Liver (tissue), 9 donors: Measurements from ENCODE around the gene ASIC1. TPM values are rescaled to one million over a fixed set of nuclear protein-coding genes. Genes with fewer than 3 reads are reported as not detected.
A peak's percentile ranks its signal among the peaks of the same experiment; 100 is the strongest.

Experiments used
- DNase-seq: peaks from one replicate; pipeline ENCODE4 v3.0.0-alpha.2; 2017; ENCODE audit warnings: low spot score
- H3K27ac ChIP-seq, 2 donors: one replicate each; pipeline ENCODE4 v1.7.0; 2013; ENCODE audit warnings: inconsistent platforms in 2 of 2, low read length in 2 of 2, control low read depth in 1 of 2, low read depth in 1 of 2, mild to moderate bottlenecking in 1 of 2
- H3K27me3 ChIP-seq, 4 donors: one replicate each; pipeline versions ENCODE4 v1.6.1 to v1.7.0; 2013; ENCODE audit warnings: low read length in 3 of 4, inconsistent platforms in 1 of 4, mild to moderate bottlenecking in 1 of 4, moderate library complexity in 1 of 4; ENCODE audit not compliant: control insufficient read depth in 4 of 4, insufficient read depth in 4 of 4
- H3K36me3 ChIP-seq, 4 donors: one replicate each; pipeline versions ENCODE4 v1.6.1 to v1.7.0; 2013; ENCODE audit warnings: low read length in 3 of 4, mild to moderate bottlenecking in 3 of 4, low read depth in 1 of 4, moderate library complexity in 1 of 4; ENCODE audit not compliant: control insufficient read depth in 4 of 4, insufficient read depth in 3 of 4
- H3K4me1 ChIP-seq, 4 donors: one replicate each; pipeline versions ENCODE4 v1.6.1 to v1.7.0; 2013; ENCODE audit warnings: low read length in 3 of 4, mild to moderate bottlenecking in 3 of 4, moderate library complexity in 1 of 4; ENCODE audit not compliant: control insufficient read depth in 4 of 4, insufficient read depth in 4 of 4
- H3K4me3 ChIP-seq, 3 donors: one replicate each; pipeline versions ENCODE4 v1.6.1 to v1.7.0; 2013; ENCODE audit warnings: low read length in 3 of 3, control low read depth in 1 of 3, low read depth in 1 of 3, mild to moderate bottlenecking in 1 of 3
- H3K9ac ChIP-seq, 2 donors: one replicate each; pipeline ENCODE4 v1.7.0; 2013; ENCODE audit warnings: low read length in 2 of 2, mild to moderate bottlenecking in 2 of 2, moderate library complexity in 2 of 2, control low read depth in 1 of 2, low read depth in 1 of 2
- H3K9me3 ChIP-seq, 4 donors: one replicate each; pipeline versions ENCODE4 v1.6.1 to v1.7.0; 2013; ENCODE audit warnings: low read length in 3 of 4; ENCODE audit not compliant: control insufficient read depth in 4 of 4
- EGR1 ChIP-seq, 2 donors: IDR thresholded peaks; 2 replicates each; pipeline ENCODE4 v1.6.1; 2016 to 2018; ENCODE audit warnings: antibody characterized with exemption in 2 of 2, low read depth in 2 of 2
- FOXA1 ChIP-seq: IDR thresholded peaks from 2 replicates; pipeline ENCODE4 v1.6.1; 2016; ENCODE audit warnings: antibody characterized with exemption
- GABPA ChIP-seq, 2 donors: IDR thresholded peaks in 1 of 2; conservative IDR thresholded peaks in 1 of 2; 2 replicates each; pipeline ENCODE4 v1.6.1; 2016; ENCODE audit warnings: antibody characterized with exemption in 2 of 2, mild to moderate bottlenecking in 1 of 2, moderate library complexity in 1 of 2
- HNF4A ChIP-seq, 2 donors: conservative IDR thresholded peaks; 2 replicates each; pipeline ENCODE4 v1.6.1; 2016; ENCODE audit warnings: antibody characterized with exemption in 2 of 2, mild to moderate bottlenecking in 2 of 2
- HNF4G ChIP-seq: IDR thresholded peaks from 2 replicates; pipeline ENCODE4 v1.6.1; 2016; ENCODE audit warnings: antibody characterized with exemption
- JUND ChIP-seq, 2 donors: IDR thresholded peaks; 2 replicates each; pipeline ENCODE4 v1.6.1; 2016; ENCODE audit warnings: antibody characterized with exemption in 2 of 2
- NR2F2 ChIP-seq: IDR thresholded peaks from 2 replicates; pipeline ENCODE4 v1.6.1; 2016; ENCODE audit warnings: antibody characterized with exemption
- RAD21 ChIP-seq, 2 donors: IDR thresholded peaks; 2 replicates each; pipeline ENCODE4 v1.6.1; 2016; ENCODE audit warnings: antibody characterized with exemption in 2 of 2, mild to moderate bottlenecking in 2 of 2
- RXRA ChIP-seq, 2 donors: IDR thresholded peaks; 2 replicates each; pipeline ENCODE4 v1.6.1; 2017 to 2018; ENCODE audit warnings: antibody characterized with exemption in 2 of 2, mild to moderate bottlenecking in 1 of 2
- SP1 ChIP-seq: IDR thresholded peaks from 2 replicates; pipeline ENCODE4 v1.6.1; 2018; ENCODE audit warnings: antibody characterized with exemption, mild to moderate bottlenecking
- TAF1 ChIP-seq: conservative IDR thresholded peaks from 2 replicates; pipeline ENCODE4 v1.6.1; 2016; ENCODE audit warnings: antibody characterized with exemption, mild to moderate bottlenecking
- YY1 ChIP-seq: IDR thresholded peaks from 2 replicates; pipeline ENCODE4 v1.6.1; 2016; ENCODE audit warnings: antibody characterized with exemption, mild to moderate bottlenecking
- WGBS: extraction: QIAGEN DNeasy Blood & Tissue Kit; methylation state at CpG from one replicate; pipeline ENCODE4 v1.1.7; 2013; 5-methylcytosine and 5-hydroxymethylcytosine counted together
- polyA plus RNA-seq, 2 donors: library from polyadenylated mRNA; stranded (reverse) in 1 of 2; unstranded in 1 of 2; fragments of 200-250 nt in 1 of 2; fragments of >200 nt in 1 of 2; fragmentation: Nextera tagmentation in 1 of 2; extraction: Ambion mirVana in 1 of 2; gene quantifications; one replicate each; pipeline versions ENCODE4 v1.2.1 to v1.2.3, GENCODE V29; 2013 to 2015
- total RNA-seq, 2 donors: library from RNA; depleted of rRNA; stranded (reverse); fragments of >200 nt; gene quantifications; one replicate each; pipeline ENCODE4 v1.2.3, GENCODE V29; 2014
- TF ChIP-seq, protein P1 (sequence below): fragments of 150-350 bp; IDR thresholded peaks from 2 replicates; pipeline ENCODE4 v1.5.1; 2017; ENCODE audit warnings: improper control_type of control experiment, low read depth, low read length; ENCODE audit not compliant: missing input control
- TF ChIP-seq, protein P2 (sequence below): IDR thresholded peaks from 2 replicates; pipeline ENCODE4 v1.6.1; 2016; ENCODE audit warnings: antibody characterized with exemption
- TF ChIP-seq, protein P3 (sequence below): IDR thresholded peaks from 2 replicates; pipeline ENCODE4 v1.6.1; 2016; ENCODE audit warnings: antibody characterized with exemption
- TF ChIP-seq, protein P4 (sequence below): IDR thresholded peaks from 2 replicates; pipeline ENCODE4 v1.6.1; 2016; ENCODE audit warnings: antibody characterized with exemption
- TF ChIP-seq, protein P5 (sequence below): IDR thresholded peaks from 2 replicates; pipeline ENCODE4 v1.6.1; 2016; ENCODE audit warnings: antibody characterized with exemption, mild to moderate bottlenecking
- donor health status: healthy.
- donor health status: healthy.
- donor health status: healthy.
- donor health status: healthy.
- donor health status: healthy.

The ASIC1 gene
- total and polyA plus RNA-seq, 4 donors = 0.05 to 0.08 (median 0.06) TPM; not detected in 1

DNA sequence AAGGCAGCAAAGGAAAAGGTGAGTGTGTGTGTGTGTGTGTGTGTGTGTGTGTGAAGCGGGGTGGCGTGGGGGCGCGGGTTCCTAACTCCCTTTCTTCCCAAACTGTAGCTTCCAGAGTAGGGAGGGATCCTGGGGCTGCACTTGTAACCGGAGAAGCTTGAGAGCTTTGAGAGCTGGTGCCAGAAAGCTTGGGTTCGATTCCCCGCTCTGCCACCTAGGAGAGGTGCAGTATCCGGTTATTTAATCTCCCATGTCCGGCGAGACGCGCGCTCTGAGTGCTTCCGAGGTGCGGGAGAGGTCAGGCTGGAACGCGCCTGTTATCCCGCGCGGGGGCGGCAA lies 24.9 kb upstream of the ASIC1 start (continued):
- TF ChIP-seq, protein P1, sequence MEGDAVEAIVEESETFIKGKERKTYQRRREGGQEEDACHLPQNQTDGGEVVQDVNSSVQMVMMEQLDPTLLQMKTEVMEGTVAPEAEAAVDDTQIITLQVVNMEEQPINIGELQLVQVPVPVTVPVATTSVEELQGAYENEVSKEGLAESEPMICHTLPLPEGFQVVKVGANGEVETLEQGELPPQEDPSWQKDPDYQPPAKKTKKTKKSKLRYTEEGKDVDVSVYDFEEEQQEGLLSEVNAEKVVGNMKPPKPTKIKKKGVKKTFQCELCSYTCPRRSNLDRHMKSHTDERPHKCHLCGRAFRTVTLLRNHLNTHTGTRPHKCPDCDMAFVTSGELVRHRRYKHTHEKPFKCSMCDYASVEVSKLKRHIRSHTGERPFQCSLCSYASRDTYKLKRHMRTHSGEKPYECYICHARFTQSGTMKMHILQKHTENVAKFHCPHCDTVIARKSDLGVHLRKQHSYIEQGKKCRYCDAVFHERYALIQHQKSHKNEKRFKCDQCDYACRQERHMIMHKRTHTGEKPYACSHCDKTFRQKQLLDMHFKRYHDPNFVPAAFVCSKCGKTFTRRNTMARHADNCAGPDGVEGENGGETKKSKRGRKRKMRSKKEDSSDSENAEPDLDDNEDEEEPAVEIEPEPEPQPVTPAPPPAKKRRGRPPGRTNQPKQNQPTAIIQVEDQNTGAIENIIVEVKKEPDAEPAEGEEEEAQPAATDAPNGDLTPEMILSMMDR = no peak
- TF ChIP-seq, protein P2, sequence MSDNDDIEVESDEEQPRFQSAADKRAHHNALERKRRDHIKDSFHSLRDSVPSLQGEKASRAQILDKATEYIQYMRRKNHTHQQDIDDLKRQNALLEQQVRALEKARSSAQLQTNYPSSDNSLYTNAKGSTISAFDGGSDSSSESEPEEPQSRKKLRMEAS = no peak
- TF ChIP-seq NR2F2 (no peak), EGR1 (IDR thresholded peaks at IDR 0.05; ENCODE audit: low read depth in 2 of 2) (no peak), YY1 (no peak)

DNA sequence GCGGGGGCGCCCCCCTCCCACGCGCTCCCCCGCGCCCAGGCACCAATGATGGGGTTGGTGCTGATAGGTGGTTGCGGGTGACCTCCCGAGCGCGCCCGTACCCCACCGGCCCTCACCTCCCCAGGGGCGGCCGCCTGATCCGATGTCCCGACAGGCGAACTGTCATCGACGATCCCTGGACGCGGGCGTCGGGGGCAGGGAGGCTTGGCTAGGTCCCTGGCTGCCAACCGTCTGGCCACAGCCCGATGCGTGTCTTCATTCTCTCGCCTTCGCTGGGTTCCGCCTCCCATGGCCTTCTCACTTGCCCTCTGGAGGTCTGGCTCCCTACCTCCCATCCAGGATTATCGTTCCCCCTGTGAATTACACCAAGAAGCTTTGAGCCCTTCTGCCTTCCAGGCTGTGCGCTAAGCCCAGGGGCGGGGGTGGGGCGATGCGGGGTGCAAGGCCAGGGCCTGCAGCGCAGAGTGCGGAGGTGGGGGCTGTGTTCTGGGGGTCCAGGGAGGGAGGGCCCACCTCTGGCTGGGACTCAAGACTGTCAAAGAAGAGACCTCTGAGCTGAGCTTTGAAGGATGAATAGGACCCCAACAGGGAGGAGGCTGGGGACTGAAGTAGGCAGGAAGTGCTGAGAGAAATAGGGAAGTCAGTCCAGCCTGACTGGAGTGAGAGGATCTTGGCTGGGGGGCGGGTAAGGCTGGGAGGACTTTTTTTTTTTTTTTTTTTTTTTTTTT lies 24.4 kb upstream of the ASIC1 start:
- no peak for TF ChIP-seq HNF4G
- TF ChIP-seq SP1 = no peak
- TF ChIP-seq, protein P2 = no peak
- TF ChIP-seq, protein P3, sequence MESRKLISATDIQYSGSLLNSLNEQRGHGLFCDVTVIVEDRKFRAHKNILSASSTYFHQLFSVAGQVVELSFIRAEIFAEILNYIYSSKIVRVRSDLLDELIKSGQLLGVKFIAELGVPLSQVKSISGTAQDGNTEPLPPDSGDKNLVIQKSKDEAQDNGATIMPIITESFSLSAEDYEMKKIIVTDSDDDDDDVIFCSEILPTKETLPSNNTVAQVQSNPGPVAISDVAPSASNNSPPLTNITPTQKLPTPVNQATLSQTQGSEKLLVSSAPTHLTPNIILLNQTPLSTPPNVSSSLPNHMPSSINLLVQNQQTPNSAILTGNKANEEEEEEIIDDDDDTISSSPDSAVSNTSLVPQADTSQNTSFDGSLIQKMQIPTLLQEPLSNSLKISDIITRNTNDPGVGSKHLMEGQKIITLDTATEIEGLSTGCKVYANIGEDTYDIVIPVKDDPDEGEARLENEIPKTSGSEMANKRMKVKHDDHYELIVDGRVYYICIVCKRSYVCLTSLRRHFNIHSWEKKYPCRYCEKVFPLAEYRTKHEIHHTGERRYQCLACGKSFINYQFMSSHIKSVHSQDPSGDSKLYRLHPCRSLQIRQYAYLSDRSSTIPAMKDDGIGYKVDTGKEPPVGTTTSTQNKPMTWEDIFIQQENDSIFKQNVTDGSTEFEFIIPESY = no peak
- no peak for TF ChIP-seq GABPA (IDR thresholded peaks at IDR 0.05 in 1 of 2, conservative IDR thresholded peaks at IDR 0.05 in 1 of 2)
- no peak for TF ChIP-seq FOXA1
- TF ChIP-seq RXRA (IDR thresholded peaks at IDR 0.05) = no peak
- H3K9me3 ChIP-seq = no peaks in the 10 kb centered on the region

DNA sequence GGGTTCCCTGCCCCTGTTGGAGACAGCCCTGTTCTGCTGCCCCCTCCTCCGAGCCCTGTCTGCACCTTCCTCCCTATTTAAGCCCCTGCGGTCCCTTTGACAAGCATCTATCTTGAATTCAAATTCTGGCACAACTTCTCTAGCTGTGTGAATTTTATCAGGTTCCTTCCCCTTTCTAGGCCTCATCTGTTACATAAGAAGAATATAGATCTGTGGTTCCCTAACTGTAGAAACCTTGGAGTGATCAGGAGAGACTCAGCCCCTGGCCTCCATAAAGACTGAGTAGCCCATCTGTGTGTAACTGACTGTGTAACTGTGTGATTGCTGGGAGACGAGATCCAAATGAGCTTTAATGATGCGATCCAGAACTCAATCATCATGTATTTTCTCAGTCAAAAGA lies 19.1 kb upstream of the ASIC1 start:
- H3K36me3 ChIP-seq = no peaks in the 10 kb centered on the region
- no peak overlapping the region for H3K27ac ChIP-seq
- no peak overlapping the region for H3K9ac ChIP-seq
- H3K4me3 ChIP-seq = no peak overlapping the region
- H3K27me3 ChIP-seq = no peaks in the 10 kb centered on the region
- DNase-seq = no peak
- no peak for TF ChIP-seq JUND (IDR thresholded peaks at IDR 0.05)
- no peak for TF ChIP-seq TAF1
- TF ChIP-seq, protein P4, sequence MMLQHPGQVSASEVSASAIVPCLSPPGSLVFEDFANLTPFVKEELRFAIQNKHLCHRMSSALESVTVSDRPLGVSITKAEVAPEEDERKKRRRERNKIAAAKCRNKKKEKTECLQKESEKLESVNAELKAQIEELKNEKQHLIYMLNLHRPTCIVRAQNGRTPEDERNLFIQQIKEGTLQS = no peak
- no peak for TF ChIP-seq GABPA (IDR thresholded peaks at IDR 0.05 in 1 of 2, conservative IDR thresholded peaks at IDR 0.05 in 1 of 2)
- TF ChIP-seq RXRA (IDR thresholded peaks at IDR 0.05) = no peak
- TF ChIP-seq EGR1 (IDR thresholded peaks at IDR 0.05; ENCODE audit: low read depth in 2 of 2) = no peak
- TF ChIP-seq, protein P5, sequence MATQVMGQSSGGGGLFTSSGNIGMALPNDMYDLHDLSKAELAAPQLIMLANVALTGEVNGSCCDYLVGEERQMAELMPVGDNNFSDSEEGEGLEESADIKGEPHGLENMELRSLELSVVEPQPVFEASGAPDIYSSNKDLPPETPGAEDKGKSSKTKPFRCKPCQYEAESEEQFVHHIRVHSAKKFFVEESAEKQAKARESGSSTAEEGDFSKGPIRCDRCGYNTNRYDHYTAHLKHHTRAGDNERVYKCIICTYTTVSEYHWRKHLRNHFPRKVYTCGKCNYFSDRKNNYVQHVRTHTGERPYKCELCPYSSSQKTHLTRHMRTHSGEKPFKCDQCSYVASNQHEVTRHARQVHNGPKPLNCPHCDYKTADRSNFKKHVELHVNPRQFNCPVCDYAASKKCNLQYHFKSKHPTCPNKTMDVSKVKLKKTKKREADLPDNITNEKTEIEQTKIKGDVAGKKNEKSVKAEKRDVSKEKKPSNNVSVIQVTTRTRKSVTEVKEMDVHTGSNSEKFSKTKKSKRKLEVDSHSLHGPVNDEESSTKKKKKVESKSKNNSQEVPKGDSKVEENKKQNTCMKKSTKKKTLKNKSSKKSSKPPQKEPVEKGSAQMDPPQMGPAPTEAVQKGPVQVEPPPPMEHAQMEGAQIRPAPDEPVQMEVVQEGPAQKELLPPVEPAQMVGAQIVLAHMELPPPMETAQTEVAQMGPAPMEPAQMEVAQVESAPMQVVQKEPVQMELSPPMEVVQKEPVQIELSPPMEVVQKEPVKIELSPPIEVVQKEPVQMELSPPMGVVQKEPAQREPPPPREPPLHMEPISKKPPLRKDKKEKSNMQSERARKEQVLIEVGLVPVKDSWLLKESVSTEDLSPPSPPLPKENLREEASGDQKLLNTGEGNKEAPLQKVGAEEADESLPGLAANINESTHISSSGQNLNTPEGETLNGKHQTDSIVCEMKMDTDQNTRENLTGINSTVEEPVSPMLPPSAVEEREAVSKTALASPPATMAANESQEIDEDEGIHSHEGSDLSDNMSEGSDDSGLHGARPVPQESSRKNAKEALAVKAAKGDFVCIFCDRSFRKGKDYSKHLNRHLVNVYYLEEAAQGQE = no peak
- TF ChIP-seq HNF4A (conservative IDR thresholded peaks at IDR 0.05) = no peak
- TF ChIP-seq RAD21 (IDR thresholded peaks at IDR 0.05) = no peak
- TF ChIP-seq FOXA1 = no peak
- TF ChIP-seq SP1 = no peak
- TF ChIP-seq YY1 = no peak
- TF ChIP-seq, protein P2 = no peak
- 87% methylated on average over 4 of the region's 4 CpGs for WGBS
- no peaks in the 10 kb centered on the region for H3K9me3 ChIP-seq
- H3K4me1 ChIP-seq = no peaks in the 10 kb centered on the region

More for the DNA sequence above, 24.4 kb upstream of the ASIC1 start:
- Histone ChIP-seq H3K36me3 (no peaks in the 10 kb centered on the region), H3K4me1 (no peaks in the 10 kb centered on the region), H3K9ac (no peak overlapping the region), H3K4me3 (peak overlapping the region in 1 of 3 donors; percentile 9), H3K27me3 (peaks cover 0 to 2% (median 0%) of the 10 kb centered on the region in 4 donors), H3K27ac (no peak overlapping the region)
- no peak for DNase-seq
- 22% methylated on average over 37 of the region's 37 CpGs for WGBS
